ENCODE data around the gene CACUL1. TPM values are rescaled to one million over a fixed set of nuclear protein-coding genes. Genes with fewer than 3 reads are reported as not detected.
"Not testable (repeated sequence)": the region's sequence is repeated elsewhere in the genome, so short reads cannot be mapped to it uniquely, and the experiment has no call there.

The CACUL1 gene
- total RNA-seq, 2 donors from 2014 or later, result 37.9 to 49.3 TPM

DNA sequence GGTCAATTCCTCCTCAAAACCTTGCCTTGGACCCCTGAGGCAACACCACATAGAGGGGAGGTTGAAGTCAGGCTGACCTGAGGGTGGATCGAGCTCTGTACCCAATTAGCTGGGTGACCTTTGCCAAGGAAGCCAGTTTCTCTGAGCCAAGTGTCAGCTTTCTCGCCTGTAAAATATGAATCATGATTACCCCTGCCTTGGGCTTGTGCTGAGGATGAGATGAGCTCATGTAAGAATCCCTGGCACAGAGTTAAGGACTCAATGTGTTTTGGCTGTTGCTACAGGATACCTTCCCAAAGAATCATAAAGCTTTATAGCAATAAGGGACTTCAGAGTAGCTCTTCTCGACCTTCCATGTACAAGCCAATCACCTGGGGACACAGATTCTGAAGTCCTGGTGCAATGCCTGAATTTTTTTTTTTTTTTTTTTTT is 43.5 kb upstream of the CACUL1 start:
- Histone ChIP-seq H3K27me3 (no peaks in the 10 kb centered on the region), H3K4me3 (no peak overlapping the region), H3K36me3 (no peaks in the 10 kb centered on the region), H3K27ac (no peak overlapping the region), H3K4me1 (no peaks in the 10 kb centered on the region), H3K9me3 (no peaks in the 10 kb centered on the region), H3K9ac (ENCODE audit: low read depth in 2 of 2, low read length in 2 of 2) (no peak overlapping the region)
- TF ChIP-seq, protein P1, sequence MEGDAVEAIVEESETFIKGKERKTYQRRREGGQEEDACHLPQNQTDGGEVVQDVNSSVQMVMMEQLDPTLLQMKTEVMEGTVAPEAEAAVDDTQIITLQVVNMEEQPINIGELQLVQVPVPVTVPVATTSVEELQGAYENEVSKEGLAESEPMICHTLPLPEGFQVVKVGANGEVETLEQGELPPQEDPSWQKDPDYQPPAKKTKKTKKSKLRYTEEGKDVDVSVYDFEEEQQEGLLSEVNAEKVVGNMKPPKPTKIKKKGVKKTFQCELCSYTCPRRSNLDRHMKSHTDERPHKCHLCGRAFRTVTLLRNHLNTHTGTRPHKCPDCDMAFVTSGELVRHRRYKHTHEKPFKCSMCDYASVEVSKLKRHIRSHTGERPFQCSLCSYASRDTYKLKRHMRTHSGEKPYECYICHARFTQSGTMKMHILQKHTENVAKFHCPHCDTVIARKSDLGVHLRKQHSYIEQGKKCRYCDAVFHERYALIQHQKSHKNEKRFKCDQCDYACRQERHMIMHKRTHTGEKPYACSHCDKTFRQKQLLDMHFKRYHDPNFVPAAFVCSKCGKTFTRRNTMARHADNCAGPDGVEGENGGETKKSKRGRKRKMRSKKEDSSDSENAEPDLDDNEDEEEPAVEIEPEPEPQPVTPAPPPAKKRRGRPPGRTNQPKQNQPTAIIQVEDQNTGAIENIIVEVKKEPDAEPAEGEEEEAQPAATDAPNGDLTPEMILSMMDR (IDR thresholded peaks at IDR 0.05), result no peak
- intact Hi-C loops (cut with DNase I), result no loop called here
- DNase-seq, result no peak

DNA sequence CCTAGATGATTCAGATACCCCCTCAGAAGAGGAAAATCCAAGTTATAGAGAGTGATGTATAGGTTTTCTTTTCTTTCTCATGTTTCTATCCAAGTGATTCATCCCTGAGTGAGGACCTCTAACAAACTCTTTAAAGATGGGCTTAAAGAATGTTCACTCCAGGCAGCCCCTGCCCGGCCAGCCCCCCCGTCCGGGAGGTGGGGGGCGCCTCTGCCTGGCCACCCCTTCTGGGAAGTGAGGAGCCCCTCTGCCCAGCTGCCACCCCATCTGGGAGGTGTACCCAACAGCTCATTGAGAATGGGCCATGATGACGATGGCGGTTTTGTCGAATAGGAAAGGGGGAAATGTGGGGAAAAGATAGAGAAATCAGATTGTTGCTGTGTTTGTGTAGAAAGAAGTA is 40.2 kb upstream of the CACUL1 start:
- H3K4me3 ChIP-seq; intact Hi-C loops (cut with DNase I); H3K36me3 ChIP-seq; H3K4me1 ChIP-seq; H3K27me3 ChIP-seq; H3K9me3 ChIP-seq; H3K27ac ChIP-seq; H3K9ac ChIP-seq (ENCODE audit: low read depth in 2 of 2, low read length in 2 of 2); DNase-seq: not testable (repeated sequence)

DNA sequence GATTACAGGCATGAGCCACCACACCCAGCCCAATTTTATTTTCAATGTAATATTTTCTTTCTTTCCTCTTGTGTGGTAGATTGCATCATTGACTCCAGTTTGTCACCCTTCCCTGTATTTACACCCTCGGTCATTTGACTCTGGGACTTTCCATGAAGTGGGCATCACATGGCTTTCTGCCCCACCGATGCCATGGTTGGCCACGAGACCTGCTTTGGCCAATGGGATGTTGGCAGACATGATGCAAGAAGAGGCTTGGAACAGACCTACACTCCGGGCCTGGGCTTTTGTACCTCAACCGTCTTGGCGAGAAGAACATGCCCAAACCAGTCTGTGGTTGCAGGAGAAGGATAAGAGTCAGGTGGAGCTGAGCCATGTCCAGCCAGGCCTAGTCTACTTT is 38.8 kb upstream of the CACUL1 start:
- H3K9ac ChIP-seq (ENCODE audit: low read depth in 2 of 2, low read length in 2 of 2), result no peak overlapping the region
- no peak for DNase-seq
- TF ChIP-seq, protein P1 (IDR thresholded peaks at IDR 0.05), result no peak
- H3K4me1 ChIP-seq, result no peaks in the 10 kb centered on the region
- no peak overlapping the region for H3K27ac ChIP-seq
- no peaks in the 10 kb centered on the region for H3K9me3 ChIP-seq
- no peaks in the 10 kb centered on the region for H3K36me3 ChIP-seq
- H3K27me3 ChIP-seq, result no peaks in the 10 kb centered on the region
- intact Hi-C loops (cut with DNase I), result no loop called here
- H3K4me3 ChIP-seq, result no peak overlapping the region

DNA sequence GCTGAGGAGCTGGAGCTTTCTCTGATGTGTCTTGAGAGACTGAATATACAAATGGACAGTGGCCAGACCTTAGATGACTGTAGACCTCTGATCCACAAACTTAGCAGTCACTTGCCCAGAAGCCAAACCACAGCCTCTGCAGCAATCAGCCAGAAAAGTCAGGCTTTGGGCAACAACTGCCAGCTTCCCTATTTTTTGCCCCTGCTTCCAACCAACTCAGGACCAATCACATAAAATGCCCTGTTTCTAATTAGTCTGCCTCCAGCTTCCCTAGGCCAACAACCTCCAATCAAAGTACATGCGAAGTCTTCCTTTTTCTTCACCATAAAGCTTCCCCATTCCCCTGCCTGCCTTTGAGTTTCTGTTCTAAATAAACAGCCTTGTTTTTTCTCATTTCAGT is 37.8 kb upstream of the CACUL1 start:
- H3K9me3 ChIP-seq, result no peaks in the 10 kb centered on the region
- H3K4me1 ChIP-seq, result no peaks in the 10 kb centered on the region
- no peak overlapping the region for H3K27ac ChIP-seq
- no peak overlapping the region for H3K4me3 ChIP-seq
- TF ChIP-seq, protein P1 (IDR thresholded peaks at IDR 0.05), result no peak
- H3K36me3 ChIP-seq, result no peaks in the 10 kb centered on the region
- no peak overlapping the region for H3K9ac ChIP-seq (ENCODE audit: low read depth in 2 of 2, low read length in 2 of 2)
- no peak for DNase-seq
- intact Hi-C loops (cut with DNase I), result no loop called here
- no peaks in the 10 kb centered on the region for H3K27me3 ChIP-seq

DNA sequence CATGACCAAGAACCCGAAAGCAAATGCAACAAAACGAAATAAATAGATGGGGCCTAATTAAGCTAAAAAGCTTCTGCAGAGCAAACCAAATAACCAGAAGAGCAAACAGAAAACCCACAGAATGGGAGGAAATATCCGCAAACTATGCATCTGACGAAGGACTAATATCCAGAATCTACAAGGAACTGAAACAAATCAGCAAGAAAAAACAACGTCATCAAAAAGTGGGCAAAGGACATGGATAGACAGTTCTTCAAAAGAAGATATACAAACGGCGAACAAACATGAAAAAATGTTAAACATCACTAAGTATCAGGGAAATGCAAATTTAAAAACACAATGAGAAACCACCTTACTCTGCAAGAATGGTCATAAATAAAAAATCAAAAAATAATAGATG is 35.3 kb upstream of the CACUL1 start:
- H3K27ac ChIP-seq, result no peak overlapping the region
- intact Hi-C loops (cut with DNase I), result no loop called here

DNA sequence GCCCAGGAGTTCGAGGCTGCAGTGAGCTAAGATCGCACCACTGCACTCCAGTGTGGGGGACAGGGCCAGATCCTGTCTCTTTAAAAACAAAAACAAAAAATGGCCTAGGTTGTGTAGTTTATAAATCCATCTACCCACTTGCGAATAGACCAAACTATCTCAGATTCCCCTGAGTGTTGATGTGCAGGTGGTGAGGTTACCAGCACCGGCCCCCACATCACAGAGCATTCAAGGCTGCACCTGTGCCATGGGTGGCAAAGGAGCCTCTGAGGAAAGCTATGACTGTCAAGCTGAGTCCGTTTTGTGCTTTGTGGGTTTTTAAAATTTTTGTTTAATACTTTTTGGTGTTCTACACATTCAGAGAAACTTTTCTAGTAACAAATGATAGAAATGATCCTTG is 30.8 kb upstream of the CACUL1 start:
- intact Hi-C loops (cut with DNase I), result no loop called here
- H3K4me3 ChIP-seq, result no peak overlapping the region
- TF ChIP-seq, protein P1 (IDR thresholded peaks at IDR 0.05), result no peak
- DNase-seq, result no peak
- no peak overlapping the region for H3K27ac ChIP-seq
- H3K36me3 ChIP-seq, result no peaks in the 10 kb centered on the region
- no peak overlapping the region for H3K9ac ChIP-seq (ENCODE audit: low read depth in 2 of 2, low read length in 2 of 2)
- H3K9me3 ChIP-seq, result no peaks in the 10 kb centered on the region
- no peaks in the 10 kb centered on the region for H3K27me3 ChIP-seq
- no peaks in the 10 kb centered on the region for H3K4me1 ChIP-seq

More for the DNA sequence above, 35.3 kb upstream of the CACUL1 start:
- TF ChIP-seq, protein P1 (IDR thresholded peaks at IDR 0.05), result no peak
- no peaks in the 10 kb centered on the region for H3K4me1 ChIP-seq
- H3K4me3 ChIP-seq, result no peak overlapping the region
- no peak for DNase-seq
- no peaks in the 10 kb centered on the region for H3K27me3 ChIP-seq
- no peak overlapping the region for H3K9ac ChIP-seq (ENCODE audit: low read depth in 2 of 2, low read length in 2 of 2)
- H3K36me3 ChIP-seq, result no peaks in the 10 kb centered on the region
- H3K9me3 ChIP-seq, result no peaks in the 10 kb centered on the region
